GM21447 (cell line): ENCODE measurements around the gene GDPD3.

Experiments used
- ATAC-seq: cut with Tn5 transposase; IDR thresholded peaks from one replicate; pipeline ENCODE4 v1.9.1; 2021; ENCODE audit not compliant: unreplicated experiment

Gene GDPD3

GRCh38 chr16:30078744-30079143 lies 34.6 kb downstream of the GDPD3 start:
- no peak for ATAC-seq

GRCh38 chr16:30077656-30078055 lies 35.7 kb downstream of the GDPD3 start:
- ATAC-seq: no peak

DNA sequence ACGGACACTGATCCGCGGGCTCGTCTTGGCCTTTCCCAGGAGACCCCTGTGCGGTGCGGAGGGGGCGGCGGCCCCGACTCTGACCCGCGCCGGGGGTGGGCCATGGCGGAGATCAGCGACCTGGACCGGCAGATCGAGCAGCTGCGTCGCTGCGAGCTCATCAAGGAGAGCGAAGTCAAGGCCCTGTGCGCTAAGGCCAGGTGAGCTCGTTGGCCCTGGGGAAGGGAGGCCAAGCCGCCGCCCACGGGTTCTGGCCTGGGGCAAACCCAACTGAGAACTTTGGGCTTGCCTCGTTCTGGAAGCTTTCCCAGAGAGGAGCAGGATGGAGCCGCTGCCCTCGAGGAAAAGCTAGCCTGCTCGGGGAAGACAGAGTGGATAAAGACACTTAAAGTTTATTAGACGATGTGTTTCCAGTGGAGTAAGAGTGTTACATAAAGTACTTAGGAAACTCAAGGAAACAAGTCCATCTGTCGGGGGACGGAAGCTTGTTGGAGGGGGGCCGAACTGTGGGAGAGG lies 37.0 kb downstream of the GDPD3 start:
- ATAC-seq: peak; percentile 28

DNA sequence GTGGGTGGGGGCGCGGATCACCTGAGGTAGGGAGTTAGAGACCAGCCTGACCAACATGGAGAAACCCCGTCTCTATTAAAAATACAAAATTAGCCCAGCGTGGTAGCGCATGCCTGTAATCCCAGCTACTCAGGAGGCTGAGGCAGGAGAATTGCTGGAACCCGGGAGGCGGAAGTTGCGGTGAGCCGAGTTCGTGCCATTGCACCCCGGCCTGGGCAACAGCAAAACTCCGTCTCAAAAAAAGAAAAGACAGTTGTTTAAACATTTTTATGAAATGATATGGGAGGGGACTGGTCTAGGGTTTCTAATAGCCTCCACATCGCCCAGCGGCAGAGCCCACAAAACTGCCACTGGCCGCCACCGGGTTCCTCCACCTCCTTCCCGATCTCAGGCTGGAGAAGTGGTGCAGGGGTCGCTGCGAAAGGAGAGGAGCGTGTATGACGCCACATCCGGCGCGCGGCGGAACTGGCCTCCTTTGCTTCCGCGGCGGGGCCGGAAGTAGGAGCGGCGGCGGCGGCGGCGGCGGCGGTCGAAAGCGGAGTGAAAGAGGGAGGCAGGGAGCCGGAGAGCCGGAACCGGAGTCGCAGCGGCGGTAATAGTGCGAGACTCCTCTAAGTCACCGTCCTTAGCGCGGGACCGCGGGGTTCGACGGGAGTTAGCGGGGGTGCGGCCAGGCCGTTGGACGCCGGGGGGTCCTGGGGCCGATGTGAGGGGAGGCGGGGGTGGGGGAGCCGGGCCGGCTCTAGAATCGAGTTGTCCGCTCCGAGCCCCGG lies 37.6 kb downstream of the GDPD3 start, which contains the start of gene PPP4C:
TSS of gene PPP4C (plus strand) at position 492 of the 773 bp plus-strand sequence. CDS start 384 bp downstream, outside the sequence.
- peak; percentile 73 for ATAC-seq

DNA sequence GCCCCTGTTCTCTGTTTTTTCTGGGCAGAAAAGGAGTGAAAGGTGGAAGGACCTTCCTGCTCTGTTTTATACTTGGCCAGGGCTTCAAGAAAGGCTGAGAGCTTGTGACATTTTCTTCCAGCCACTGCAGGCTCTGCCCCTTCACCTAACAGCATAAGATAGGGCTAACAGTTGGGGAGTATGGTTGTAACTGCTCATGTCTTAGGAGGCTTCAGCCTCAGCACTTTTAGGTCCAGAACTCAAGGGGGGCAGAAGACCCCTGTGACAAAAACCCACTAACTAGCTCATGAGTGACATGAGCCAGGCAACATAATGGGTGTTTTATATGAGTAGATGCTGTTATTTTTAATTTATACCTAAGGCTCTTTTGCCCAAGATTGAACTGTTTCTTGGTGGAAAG lies 42.8 kb downstream of the GDPD3 start:
- no peak for ATAC-seq

DNA sequence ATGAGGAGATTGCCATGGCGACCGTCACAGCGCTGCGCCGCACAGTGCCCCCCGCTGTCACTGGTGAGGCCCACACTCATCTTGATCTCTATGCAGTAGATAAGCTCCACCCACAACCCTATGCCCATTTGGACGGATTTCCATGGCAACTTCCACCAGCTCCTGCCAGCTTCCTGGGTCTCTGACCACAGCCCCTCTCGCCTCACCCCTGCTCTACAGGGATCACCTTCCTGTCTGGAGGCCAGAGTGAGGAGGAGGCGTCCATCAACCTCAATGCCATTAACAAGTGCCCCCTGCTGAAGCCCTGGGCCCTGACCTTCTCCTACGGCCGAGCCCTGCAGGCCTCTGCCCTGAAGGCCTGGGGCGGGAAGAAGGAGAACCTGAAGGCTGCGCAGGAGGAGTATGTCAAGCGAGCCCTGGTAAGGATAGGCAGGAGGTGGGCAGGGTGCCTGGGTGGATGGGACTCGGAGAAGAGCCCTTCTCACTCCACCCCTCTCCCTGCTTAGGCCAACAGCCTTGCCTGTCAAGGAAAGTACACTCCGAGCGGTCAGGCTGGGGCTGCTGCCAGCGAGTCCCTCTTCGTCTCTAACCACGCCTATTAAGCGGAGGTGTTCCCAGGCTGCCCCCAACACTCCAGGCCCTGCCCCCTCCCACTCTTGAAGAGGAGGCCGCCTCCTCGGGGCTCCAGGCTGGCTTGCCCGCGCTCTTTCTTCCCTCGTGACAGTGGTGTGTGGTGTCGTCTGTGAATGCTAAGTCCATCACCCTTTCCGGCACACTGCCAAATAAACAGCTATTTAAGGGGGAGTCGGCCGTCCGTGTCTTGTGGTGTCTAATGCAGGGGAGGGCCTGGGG lies 43.5 kb downstream of the GDPD3 start:
- ATAC-seq: no peak

DNA sequence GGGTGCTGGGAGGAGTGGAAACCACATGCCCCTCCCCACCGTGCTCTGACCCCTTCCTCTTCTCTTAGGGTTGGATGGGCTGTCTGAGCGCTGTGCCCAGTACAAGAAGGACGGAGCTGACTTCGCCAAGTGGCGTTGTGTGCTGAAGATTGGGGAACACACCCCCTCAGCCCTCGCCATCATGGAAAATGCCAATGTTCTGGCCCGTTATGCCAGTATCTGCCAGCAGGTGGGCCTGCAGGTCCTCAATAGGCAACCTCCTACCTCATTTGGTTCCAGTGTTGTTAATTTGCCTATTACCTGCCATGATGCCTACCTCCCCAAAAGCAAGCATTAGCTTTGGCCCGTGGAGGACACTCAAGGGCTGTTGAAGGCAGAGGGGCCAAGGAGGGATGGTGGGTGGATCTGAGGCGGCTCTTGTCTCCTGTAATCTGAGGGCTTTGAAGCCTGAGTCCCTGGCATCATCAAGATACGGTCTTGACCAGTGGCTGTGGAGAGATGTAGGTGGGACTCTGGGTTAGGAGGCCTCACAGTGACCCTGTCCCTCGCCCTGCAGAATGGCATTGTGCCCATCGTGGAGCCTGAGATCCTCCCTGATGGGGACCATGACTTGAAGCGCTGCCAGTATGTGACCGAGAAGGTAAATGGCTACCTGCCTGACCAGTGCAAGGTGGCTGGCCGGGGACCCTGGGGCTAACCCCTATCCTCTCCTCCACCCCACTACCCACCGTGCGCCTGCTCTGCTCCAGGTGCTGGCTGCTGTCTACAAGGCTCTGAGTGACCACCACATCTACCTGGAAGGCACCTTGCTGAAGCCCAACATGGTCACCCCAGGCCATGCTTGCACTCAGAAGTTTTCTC lies 44.4 kb downstream of the GDPD3 start:
- ATAC-seq: no peak

GRCh38 chr16:30068333-30068732 lies 45.0 kb downstream of the GDPD3 start:
- no peak for ATAC-seq

GRCh38 chr16:30067584-30067916 lies 45.8 kb downstream of the GDPD3 start:
- ATAC-seq: no peak

- no peak for ATAC-seq
Observed at GRCh38 chr16:30066761-30067583, 46.4 kb downstream of the GDPD3 start.

- ATAC-seq: no peak
Observed at GRCh38 chr16:30065943-30066760, 47.2 kb downstream of the GDPD3 start.

GRCh38 chr16:30065102-30065942 lies 48.0 kb downstream of the GDPD3 start, which contains the start of gene ALDOA:
Gene ALDOA, plus strand, starts transcription at chr16:30065760. Its CDS starts 1,138 bp downstream, at chr16:30066898.
- ATAC-seq: peak; percentile 71

GRCh38 chr16:30064729-30065101 lies 48.6 kb downstream of the GDPD3 start:
- ATAC-seq: no peak

DNA sequence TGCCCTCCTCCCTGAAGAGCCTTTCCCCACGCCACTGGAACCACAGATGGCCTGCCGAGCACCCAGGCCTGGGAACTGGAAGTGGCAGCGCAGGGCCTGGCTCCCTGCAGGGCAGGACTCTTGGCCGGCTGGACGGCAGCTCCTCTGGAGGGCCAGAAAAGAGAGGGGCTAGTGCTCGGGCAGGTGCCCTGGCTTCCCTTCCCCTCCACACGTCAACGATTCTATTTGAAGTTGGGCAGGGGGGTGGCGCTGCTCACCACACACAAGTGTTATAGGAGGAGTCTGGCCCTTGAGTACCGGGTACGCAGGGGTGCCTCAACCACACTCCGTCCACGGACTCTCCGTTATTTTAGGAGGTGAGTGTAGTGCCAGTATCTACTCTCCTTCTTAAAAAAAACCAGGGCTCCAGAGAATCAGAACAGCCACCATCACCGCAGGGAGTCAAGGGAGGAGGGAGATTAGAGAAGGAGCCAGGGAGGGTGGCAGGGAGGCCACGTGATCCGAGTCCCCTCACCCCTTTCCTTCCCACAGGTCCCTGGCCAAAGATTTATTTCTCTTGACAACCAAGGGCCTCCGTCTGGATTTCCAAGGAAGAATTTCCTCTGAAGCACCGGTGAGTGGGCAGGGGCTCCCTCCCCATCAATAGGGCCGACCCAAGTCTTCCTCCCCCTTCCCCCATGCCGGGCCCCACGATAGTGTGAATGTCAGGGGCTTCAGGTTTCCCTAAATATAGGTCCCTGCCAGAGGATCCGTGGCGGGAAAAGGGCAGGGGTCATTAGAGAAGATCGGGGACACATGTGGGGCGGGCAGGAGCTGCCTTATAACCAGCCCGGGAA lies 49.2 kb downstream of the GDPD3 start:
- ATAC-seq: peak; percentile 46

DNA sequence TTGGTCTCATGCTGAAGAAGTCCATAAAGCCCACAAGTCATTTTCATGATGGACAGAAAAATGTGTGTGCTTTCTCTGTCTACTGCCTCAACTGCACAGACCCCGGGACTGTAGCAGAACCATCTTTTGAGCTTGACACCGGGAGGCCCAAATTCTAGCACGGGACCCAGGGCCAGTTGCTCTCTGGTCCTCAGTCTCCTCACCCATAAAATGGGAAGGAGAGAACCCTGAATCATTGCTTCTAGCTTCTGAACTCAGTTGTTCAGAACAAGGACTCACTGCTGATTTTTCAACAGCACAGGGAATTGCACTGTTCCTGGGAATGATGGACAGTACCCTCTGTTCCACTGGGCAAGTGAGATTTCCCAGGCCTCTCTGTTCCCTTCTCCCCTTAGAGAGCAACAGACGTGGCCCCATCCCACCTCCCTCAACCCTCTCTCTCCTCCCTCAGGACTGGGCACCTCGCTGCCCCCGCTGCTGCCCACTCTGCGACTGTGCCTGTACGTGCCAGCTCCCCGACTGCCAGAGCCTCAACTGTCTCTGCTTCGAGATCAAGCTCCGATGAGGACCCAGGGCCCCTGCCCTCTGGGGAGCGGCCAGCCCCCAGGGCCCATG lies 50.0 kb downstream of the GDPD3 start:
- ATAC-seq: no peak

DNA sequence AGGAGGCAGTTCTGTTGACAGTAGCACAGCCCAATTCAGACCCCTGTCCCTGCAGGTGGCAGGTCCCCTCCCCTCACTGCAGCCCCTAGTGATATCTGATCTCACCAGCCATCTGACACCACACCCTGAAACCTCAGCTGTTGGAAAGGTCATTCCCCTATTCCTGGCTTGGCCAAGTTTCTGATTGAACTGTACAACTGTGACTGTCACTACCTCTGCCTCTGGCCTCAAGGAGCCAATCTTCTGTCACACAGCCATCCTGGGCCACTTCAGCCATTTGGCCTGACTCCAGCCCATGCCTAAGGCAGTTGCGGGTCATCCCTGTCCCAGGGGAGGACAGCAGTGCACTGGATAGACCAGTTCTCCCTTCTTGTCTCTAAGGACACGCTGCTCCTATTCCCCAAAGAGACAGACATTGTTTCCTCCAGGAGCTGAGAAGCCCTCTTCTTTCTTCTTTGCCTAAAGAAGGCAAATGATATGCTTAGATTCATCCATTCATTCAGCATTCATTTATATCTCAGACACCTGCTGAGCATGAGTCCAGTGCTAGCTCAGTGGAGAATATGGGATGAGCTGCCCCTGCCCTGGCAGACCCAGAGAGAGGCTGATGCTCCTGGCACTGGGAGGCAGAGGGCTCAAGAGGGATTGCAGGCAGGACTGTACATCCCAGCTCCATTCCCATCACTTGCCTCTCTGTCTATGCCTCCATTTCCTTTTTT lies 52.3 kb downstream of the GDPD3 start:
- ATAC-seq: no peak
